Stomach (tissue), 4 donors: ENCODE results near the gene SLC34A3.

Experiments used
- EP300 ChIP-seq: sonication (generic); formaldehyde crosslinking; IDR thresholded peaks from one replicate; pipeline ENCODE4 v1.6.1; 2017; ENCODE audit warnings: antibody characterized with exemption
- POLR2A ChIP-seq, 4 donors: fragments of 450-650 bp; IDR thresholded peaks; one replicate each; pipeline ENCODE4 v1.6.1; 2016; ENCODE audit warnings: antibody characterized with exemption in 4 of 4, control low read depth in 2 of 4, mild to moderate bottlenecking in 1 of 4, moderate library complexity in 1 of 4
- POLR2AphosphoS5 ChIP-seq, 3 donors: sonication (generic); formaldehyde crosslinking; IDR thresholded peaks; one replicate each; pipeline ENCODE4 v1.6.1; 2016; ENCODE audit warnings: antibody characterized with exemption in 3 of 3
- TF ChIP-seq, protein P1 (sequence below), 7 experiments: fragments of 450-650 bp in 4 of 7; fragments of 200-600 bp in 3 of 7; sonication (generic) in 3 of 7; IDR thresholded peaks; one replicate each; pipeline ENCODE4 v1.5.1; 2016 to 2019; ENCODE audit warnings: antibody characterized with exemption in 7 of 7, control low read depth in 2 of 7, mild to moderate bottlenecking in 1 of 7

DNA sequence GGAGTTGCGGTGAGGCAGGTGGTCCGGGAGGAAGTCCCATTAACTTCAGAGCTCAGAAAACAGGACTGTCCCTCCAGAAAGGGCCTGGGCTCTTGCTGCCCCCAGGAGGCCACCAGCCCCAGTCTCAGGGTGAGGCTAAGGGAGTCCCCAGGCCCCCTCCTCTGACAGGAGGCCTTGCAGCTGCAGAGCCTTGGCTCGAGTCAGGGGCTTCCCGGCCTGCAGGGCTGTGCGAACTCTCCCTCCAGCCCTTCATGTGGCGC is 17.1 kb downstream of the SLC34A3 start:
- TF ChIP-seq POLR2A (IDR thresholded peaks at IDR 0.05), result no peak
- TF ChIP-seq, protein P1, sequence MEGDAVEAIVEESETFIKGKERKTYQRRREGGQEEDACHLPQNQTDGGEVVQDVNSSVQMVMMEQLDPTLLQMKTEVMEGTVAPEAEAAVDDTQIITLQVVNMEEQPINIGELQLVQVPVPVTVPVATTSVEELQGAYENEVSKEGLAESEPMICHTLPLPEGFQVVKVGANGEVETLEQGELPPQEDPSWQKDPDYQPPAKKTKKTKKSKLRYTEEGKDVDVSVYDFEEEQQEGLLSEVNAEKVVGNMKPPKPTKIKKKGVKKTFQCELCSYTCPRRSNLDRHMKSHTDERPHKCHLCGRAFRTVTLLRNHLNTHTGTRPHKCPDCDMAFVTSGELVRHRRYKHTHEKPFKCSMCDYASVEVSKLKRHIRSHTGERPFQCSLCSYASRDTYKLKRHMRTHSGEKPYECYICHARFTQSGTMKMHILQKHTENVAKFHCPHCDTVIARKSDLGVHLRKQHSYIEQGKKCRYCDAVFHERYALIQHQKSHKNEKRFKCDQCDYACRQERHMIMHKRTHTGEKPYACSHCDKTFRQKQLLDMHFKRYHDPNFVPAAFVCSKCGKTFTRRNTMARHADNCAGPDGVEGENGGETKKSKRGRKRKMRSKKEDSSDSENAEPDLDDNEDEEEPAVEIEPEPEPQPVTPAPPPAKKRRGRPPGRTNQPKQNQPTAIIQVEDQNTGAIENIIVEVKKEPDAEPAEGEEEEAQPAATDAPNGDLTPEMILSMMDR (IDR thresholded peaks at IDR 0.05), result no peak
- TF ChIP-seq POLR2AphosphoS5 (IDR thresholded peaks at IDR 0.05), result no peak
- no peak for TF ChIP-seq EP300
